Upper lobe of left lung (tissue), 6 donors: ENCODE data around the gene ACP4. TPM values are rescaled to one million over a fixed set of nuclear protein-coding genes. Genes with fewer than 3 reads are reported as not detected.
"Not testable (repeated sequence)": the region's sequence is repeated elsewhere in the genome, so short reads cannot be mapped to it uniquely, and the experiment has no call there.

ENCODE experiments used
- ATAC-seq, 2 donors: fragments of 200-7000 bp; cut with Tn5 transposase; one replicate each; pipeline ENCODE4 v1.9.1; 2022; ENCODE audit warnings: mild to moderate bottlenecking in 2 of 2, moderate library complexity in 2 of 2; ENCODE audit not compliant: low FRiP score in 2 of 2
- DNase-seq, 2 donors: peaks; one replicate each; pipeline ENCODE4 v3.0.0-alpha.2; 2019 to 2020
- H3K27ac ChIP-seq, 4 donors: fragments of 200-600 bp; sonication (generic); one replicate each; pipeline ENCODE4 v1.5.1; 2016 to 2019
- H3K27me3 ChIP-seq, 4 donors: fragments of 200-600 bp; sonication (generic); one replicate each; pipeline ENCODE4 v1.5.1; 2017 to 2019
- H3K36me3 ChIP-seq, 4 donors: fragments of 200-600 bp; sonication (generic); one replicate each; pipeline ENCODE4 v1.5.1; 2016 to 2019
- H3K4me1 ChIP-seq, 4 donors: fragments of 200-600 bp; sonication (generic); one replicate each; pipeline ENCODE4 v1.5.1; 2018 to 2019
- H3K4me3 ChIP-seq, 4 donors: fragments of 200-600 bp; sonication (generic); one replicate each; pipeline ENCODE4 v1.5.1; 2017 to 2019; ENCODE audit warnings: mild to moderate bottlenecking in 2 of 4, moderate library complexity in 1 of 4
- H3K9me3 ChIP-seq, 4 donors: fragments of 200-600 bp; sonication (generic); one replicate each; pipeline ENCODE4 v1.5.1; 2018 to 2019
- CTCF ChIP-seq, 6 experiments: fragments of 450-650 bp in 4 of 6; fragments of 200-600 bp in 2 of 6; sonication (generic) in 2 of 6; IDR thresholded peaks; one replicate each; pipeline ENCODE4 v1.5.1; 2016 to 2019; ENCODE audit warnings: antibody characterized with exemption in 6 of 6
- EP300 ChIP-seq, 4 donors: sonication (generic); formaldehyde crosslinking; IDR thresholded peaks; one replicate each; pipeline ENCODE4 v1.5.1; 2017; ENCODE audit warnings: antibody characterized with exemption in 4 of 4, control low read depth in 2 of 4
- POLR2A ChIP-seq, 4 donors: fragments of 450-650 bp; IDR thresholded peaks; one replicate each; pipeline ENCODE4 v1.5.1; 2016 to 2017; ENCODE audit warnings: antibody characterized with exemption in 4 of 4, mild to moderate bottlenecking in 2 of 4
- POLR2AphosphoS5 ChIP-seq, 2 donors: sonication (generic); formaldehyde crosslinking; IDR thresholded peaks; one replicate each; pipeline ENCODE4 v1.5.1; 2017; ENCODE audit warnings: antibody characterized with exemption in 2 of 2
- WGBS, 2 donors: methylation state at CpG; one replicate each; pipeline ENCODE4 v1.1.5; 2017 to 2018; 5-methylcytosine and 5-hydroxymethylcytosine counted together
- total RNA-seq, 6 donors: library from RNA; depleted of rRNA in 4 of 6; stranded (reverse); fragments of >200 nt in 4 of 6; gene quantifications; one replicate each; pipeline versions ENCODE4 v1.1.0 to v1.2.1, GENCODE V29; 2016 to 2021
- donor health status: DM: no; HTN: no; CAD: no; lungs with moderate emphysema.
- donor health status: DM: no; HTN: yes; CAD: no; lungs with severe emphysema.

ACP4 gene
- total RNA-seq, 6 donors from 2014 or later, result not detected

- DNase-seq, H3K27ac ChIP-seq, H3K4me3 ChIP-seq, H3K9me3 ChIP-seq, H3K4me1 ChIP-seq, ATAC-seq, H3K36me3 ChIP-seq, H3K27me3 ChIP-seq: not testable (repeated sequence)
- peak in 1 of 6 experiments; percentile 0 for TF ChIP-seq CTCF (IDR thresholded peaks at IDR 0.05)
- WGBS, 2 donors, result 35 to 41% methylated on average over 8 of the region's 8 CpGs
Observed at GRCh38 chr19:50783848-50784152, 6.4 kb upstream of the ACP4 start.

- ATAC-seq (no peak), DNase-seq (no peak)
- WGBS, 2 donors, result 91 to 95% methylated on average over 3 of the region's 3 CpGs
- peaks cover 0 to 8% (median 6%) of the 10 kb centered on the region in 4 donors for H3K4me1 ChIP-seq
- H3K27me3 ChIP-seq, result peaks cover 0 to 4% (median 0%) of the 10 kb centered on the region in 4 donors
- H3K9me3 ChIP-seq, result no peaks in the 10 kb centered on the region
- TF ChIP-seq EP300 (IDR thresholded peaks at IDR 0.05) (no peak), CTCF (IDR thresholded peaks at IDR 0.05) (no peak), POLR2A (IDR thresholded peaks at IDR 0.05) (no peak), POLR2AphosphoS5 (IDR thresholded peaks at IDR 0.05) (no peak)
- H3K36me3 ChIP-seq, result no peaks in the 10 kb centered on the region
- no peak overlapping the region for H3K27ac ChIP-seq
- H3K4me3 ChIP-seq, result no peak overlapping the region
Observed at GRCh38 chr19:50784710-50785109, 5.5 kb upstream of the ACP4 start.

GRCh38 chr19:50785329-50785728, 4.9 kb upstream of the ACP4 start:
- Histone ChIP-seq H3K27me3 (no peaks in the 10 kb centered on the region), H3K27ac (no peak overlapping the region), H3K9me3 (no peaks in the 10 kb centered on the region), H3K4me3 (no peak overlapping the region), H3K4me1 (peaks cover 0 to 8% (median 6%) of the 10 kb centered on the region in 4 donors), H3K36me3 (no peaks in the 10 kb centered on the region)
- TF ChIP-seq POLR2AphosphoS5 (IDR thresholded peaks at IDR 0.05), result no peak
- TF ChIP-seq CTCF (IDR thresholded peaks at IDR 0.05), result no peak
- no peak for TF ChIP-seq EP300 (IDR thresholded peaks at IDR 0.05)
- no peak for TF ChIP-seq POLR2A (IDR thresholded peaks at IDR 0.05)
- DNase-seq (peak in 1 of 2 donors; percentile 60), ATAC-seq (no peak)
- 84 to 86% methylated on average over 12 of the region's 12 CpGs for WGBS, 2 donors

GRCh38 chr19:50790922-50791467, 780 bp downstream of the ACP4 start:
- no peak for ATAC-seq
- 91 to 92% methylated on average over 6 of the region's 6 CpGs for WGBS, 2 donors

More at GRCh38 chr19:50790922-50791467, 780 bp downstream of the ACP4 start:
- Histone ChIP-seq H3K36me3 (no peaks in the 10 kb centered on the region), H3K4me3 (no peak overlapping the region), H3K27me3 (no peaks in the 10 kb centered on the region), H3K9me3 (no peaks in the 10 kb centered on the region), H3K27ac (no peak overlapping the region), H3K4me1 (no peaks in the 10 kb centered on the region)
- DNase-seq, result no peak
- no peak for TF ChIP-seq POLR2A (IDR thresholded peaks at IDR 0.05)
- TF ChIP-seq POLR2AphosphoS5 (IDR thresholded peaks at IDR 0.05), result no peak
- no peak for TF ChIP-seq EP300 (IDR thresholded peaks at IDR 0.05)
- TF ChIP-seq CTCF (IDR thresholded peaks at IDR 0.05), result no peak
